Caco-2 (cell line): ENCODE measurements around the gene SELENOH. TPM values are rescaled to one million over a fixed set of nuclear protein-coding genes. Genes with fewer than 3 reads are reported as not detected.

ENCODE experiments used
- BruUV-seq: library from RNA; stranded (reverse); fragments of 400-500 nt; replicated peaks from 2 replicates; lab custom pipeline; 2021; lab: Mats Ljungman, UMichigan
- CTCF ChIA-PET: fragments of 300-600 bp; sonication (Branson Sonifier 250); formaldehyde crosslinking; loops from one replicate; lab custom pipeline; 2022; ENCODE audit warnings: antibody characterized with exemption; lab: Charles Lee
- POLR2A ChIA-PET: fragments of 300-600 bp; sonication (Branson Sonifier 250); formaldehyde crosslinking; loops from one replicate; lab custom pipeline; 2022; ENCODE audit warnings: antibody characterized with exemption; lab: Charles Lee
- DNase-seq, 2 experiments: peaks; one replicate each; pipeline versions ENCODE4 v3.0.0 to v3.0.0-alpha.2; 2020 to 2022
- H3K27me3 ChIP-seq: replicated peaks from 2 replicates; pipeline ENCODE4 v1.6.0; 2011; ENCODE audit warnings: low read length; ENCODE audit not compliant: control insufficient read depth, insufficient read depth
- H3K36me3 ChIP-seq: 2 replicates; pipeline ENCODE4 v1.5.1; 2011; ENCODE audit warnings: low read length; ENCODE audit not compliant: control insufficient read depth, insufficient read depth
- H3K4me1 ChIP-seq: fragments of 250-450 bp; sonication (Bioruptor Pico); 2 replicates; pipeline ENCODE4 v1.5.1; 2020; ENCODE audit warnings: mild to moderate bottlenecking
- H3K4me3 ChIP-seq: 2 replicates; pipeline ENCODE4 v1.5.1; 2011; ENCODE audit warnings: low read depth, mild to moderate bottlenecking, control low read depth, low read length
- H3K9me3 ChIP-seq: fragments of 250-450 bp; sonication (Bioruptor Pico); 2 replicates; pipeline ENCODE4 v1.5.1; 2020; ENCODE audit warnings: mild to moderate bottlenecking, moderate library complexity
- H3K27ac Mint-ChIP-seq: one replicate; pipeline ENCODE4 v1.8.0; 2022; ENCODE audit warnings: mixed read lengths; ENCODE audit not compliant: unreplicated experiment
- H3K27me3 Mint-ChIP-seq: one replicate; pipeline ENCODE4 v1.8.0; 2022; ENCODE audit warnings: mixed read lengths; ENCODE audit not compliant: insufficient read depth, unreplicated experiment
- H3K36me3 Mint-ChIP-seq: one replicate; pipeline ENCODE4 v1.8.0; 2022; ENCODE audit warnings: mild to moderate bottlenecking, mixed read lengths; ENCODE audit not compliant: insufficient read depth, unreplicated experiment
- H3K4me1 Mint-ChIP-seq: one replicate; pipeline ENCODE4 v1.8.0; 2022; ENCODE audit warnings: low read depth, mixed read lengths; ENCODE audit not compliant: unreplicated experiment
- H3K4me3 Mint-ChIP-seq: one replicate; pipeline ENCODE4 v1.8.0; 2022; ENCODE audit warnings: mild to moderate bottlenecking, moderate library complexity, mixed read lengths; ENCODE audit not compliant: unreplicated experiment
- H3K9me3 Mint-ChIP-seq: one replicate; pipeline ENCODE4 v1.8.0; 2022; ENCODE audit warnings: mixed read lengths; ENCODE audit not compliant: unreplicated experiment
- intact Hi-C: fragments of 100-400 bp; cut with micrococcal nuclease; formaldehyde crosslinking; loops from one replicate; pipeline ENCODE4 v1.10.0; 2022; ENCODE audit not compliant: unreplicated experiment
- total RNA-seq: library from RNA; stranded (reverse); gene quantifications from 2 replicates; pipeline ENCODE4 v1.2.3, GENCODE V29; 2022
- TF ChIP-seq, protein P1 (sequence below), 2 experiments: fragments of 200-600 bp in 1 of 2; IDR thresholded peaks; 1 replicate in 1 of 2; 2 replicates in 1 of 2; pipeline versions ENCODE4 v1.5.1 to v1.8.0; 2011 to 2022; ENCODE audit warnings: antibody characterized with exemption in 1 of 2, control low read depth in 1 of 2, inconsistent platforms in 1 of 2, low read depth in 1 of 2, low read length in 1 of 2, mild to moderate bottlenecking in 1 of 2, moderate library complexity in 1 of 2; ENCODE audit not compliant: insufficient read depth in 1 of 2, severe bottlenecking in 1 of 2, unreplicated experiment in 1 of 2

The SELENOH gene
- total RNA-seq, 1 experiment from 2014 or later: 174 TPM

DNA sequence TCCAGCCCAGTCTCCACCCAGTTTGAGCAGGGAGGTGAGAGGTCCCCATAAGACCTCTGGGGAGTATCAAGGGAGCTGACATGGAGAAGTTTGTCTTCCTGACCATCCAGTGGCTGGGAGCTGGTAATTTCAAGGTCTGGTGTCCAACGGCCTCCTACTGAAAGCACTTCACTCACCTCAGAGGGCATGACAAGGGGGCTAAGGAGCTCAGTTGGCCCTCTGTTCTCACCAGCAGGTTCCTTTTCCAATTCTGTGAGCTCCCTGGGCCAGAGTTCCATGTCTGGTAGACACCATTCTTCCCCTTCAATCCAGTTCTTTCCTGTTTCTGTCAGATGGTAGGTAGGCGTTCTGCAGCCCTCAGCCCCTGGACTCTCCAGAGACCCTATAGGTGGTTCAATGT is 3.1 kb downstream of the SELENOH start:
- Histone ChIP-seq H3K4me1 (peaks cover 5% of the 10 kb centered on the region), H3K27me3 (no peaks in the 10 kb centered on the region), H3K9me3 (no peaks in the 10 kb centered on the region), H3K4me3 (no peak overlapping the region), H3K36me3 (peaks cover 4% of the 10 kb centered on the region; the same call in 1 of the 2 replicates)
- ChIA-PET CTCF (no interaction called here), POLR2A (interaction anchor here (0.5 kb wide), 1 partner anchor 13 kb away, joined by 6 read pairs; no protein-coding TSS in a partner anchor)
- Mint-ChIP-seq H3K27ac (no peak overlapping the region), H3K4me1 (no peaks in the 10 kb centered on the region), H3K36me3 (peaks cover 73% of the 10 kb centered on the region), H3K9me3 (no peaks in the 10 kb centered on the region), H3K27me3 (no peaks in the 10 kb centered on the region), H3K4me3 (no peak overlapping the region)
- TF ChIP-seq, protein P1, sequence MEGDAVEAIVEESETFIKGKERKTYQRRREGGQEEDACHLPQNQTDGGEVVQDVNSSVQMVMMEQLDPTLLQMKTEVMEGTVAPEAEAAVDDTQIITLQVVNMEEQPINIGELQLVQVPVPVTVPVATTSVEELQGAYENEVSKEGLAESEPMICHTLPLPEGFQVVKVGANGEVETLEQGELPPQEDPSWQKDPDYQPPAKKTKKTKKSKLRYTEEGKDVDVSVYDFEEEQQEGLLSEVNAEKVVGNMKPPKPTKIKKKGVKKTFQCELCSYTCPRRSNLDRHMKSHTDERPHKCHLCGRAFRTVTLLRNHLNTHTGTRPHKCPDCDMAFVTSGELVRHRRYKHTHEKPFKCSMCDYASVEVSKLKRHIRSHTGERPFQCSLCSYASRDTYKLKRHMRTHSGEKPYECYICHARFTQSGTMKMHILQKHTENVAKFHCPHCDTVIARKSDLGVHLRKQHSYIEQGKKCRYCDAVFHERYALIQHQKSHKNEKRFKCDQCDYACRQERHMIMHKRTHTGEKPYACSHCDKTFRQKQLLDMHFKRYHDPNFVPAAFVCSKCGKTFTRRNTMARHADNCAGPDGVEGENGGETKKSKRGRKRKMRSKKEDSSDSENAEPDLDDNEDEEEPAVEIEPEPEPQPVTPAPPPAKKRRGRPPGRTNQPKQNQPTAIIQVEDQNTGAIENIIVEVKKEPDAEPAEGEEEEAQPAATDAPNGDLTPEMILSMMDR (IDR thresholded peaks at IDR 0.05; ENCODE audit: insufficient read depth in 1 of 2, low read depth in 1 of 2, low read length in 1 of 2, severe bottlenecking in 1 of 2, unreplicated experiment in 1 of 2): no peak
- no peak for DNase-seq
- intact Hi-C loops: no loop called here
- no TSS peak for BruUV-seq

DNA sequence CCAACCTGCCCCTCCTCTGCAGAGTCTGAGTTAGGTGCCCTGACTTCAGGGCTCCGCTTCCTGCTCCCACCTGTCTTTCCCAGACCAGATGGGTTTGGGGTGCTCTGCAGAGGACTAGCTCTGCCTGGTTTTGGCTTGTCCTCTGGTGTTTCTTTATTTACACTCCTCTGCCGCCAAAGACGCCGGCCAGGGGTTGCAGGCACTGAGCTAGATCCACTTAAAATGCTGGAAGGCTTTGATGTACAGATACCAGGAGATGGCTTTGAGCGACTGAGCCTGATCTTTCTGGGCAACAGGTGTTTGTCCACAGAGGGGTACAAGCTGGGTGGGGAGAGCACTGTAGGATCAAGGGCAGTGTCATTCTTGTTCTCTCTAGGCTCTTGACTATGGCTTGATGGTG is 3.9 kb downstream of the SELENOH start:
- peaks cover 4% of the 10 kb centered on the region; the same call in 1 of the 2 replicates for H3K36me3 ChIP-seq
- no peak overlapping the region for H3K4me3 Mint-ChIP-seq
- no peak overlapping the region for H3K27ac Mint-ChIP-seq
- DNase-seq: no peak
- peaks cover 5% of the 10 kb centered on the region for H3K4me1 ChIP-seq
- H3K36me3 Mint-ChIP-seq: peaks cover 65% of the 10 kb centered on the region
- BruUV-seq: no TSS peak
- H3K4me3 ChIP-seq: no peak overlapping the region
- TF ChIP-seq, protein P1 (IDR thresholded peaks at IDR 0.05; ENCODE audit: insufficient read depth in 1 of 2, low read depth in 1 of 2, low read length in 1 of 2, severe bottlenecking in 1 of 2, unreplicated experiment in 1 of 2): no peak
- no peaks in the 10 kb centered on the region for H3K9me3 Mint-ChIP-seq
- H3K9me3 ChIP-seq: no peaks in the 10 kb centered on the region
- H3K27me3 ChIP-seq: no peaks in the 10 kb centered on the region
- ChIA-PET CTCF (interaction anchor here (0.6 kb wide), 1 partner anchor 12 kb away, joined by 5 read pairs; no protein-coding TSS in a partner anchor), POLR2A (no interaction called here)
- no peaks in the 10 kb centered on the region for H3K27me3 Mint-ChIP-seq
- intact Hi-C loops: no loop called here
- no peaks in the 10 kb centered on the region for H3K4me1 Mint-ChIP-seq

DNA sequence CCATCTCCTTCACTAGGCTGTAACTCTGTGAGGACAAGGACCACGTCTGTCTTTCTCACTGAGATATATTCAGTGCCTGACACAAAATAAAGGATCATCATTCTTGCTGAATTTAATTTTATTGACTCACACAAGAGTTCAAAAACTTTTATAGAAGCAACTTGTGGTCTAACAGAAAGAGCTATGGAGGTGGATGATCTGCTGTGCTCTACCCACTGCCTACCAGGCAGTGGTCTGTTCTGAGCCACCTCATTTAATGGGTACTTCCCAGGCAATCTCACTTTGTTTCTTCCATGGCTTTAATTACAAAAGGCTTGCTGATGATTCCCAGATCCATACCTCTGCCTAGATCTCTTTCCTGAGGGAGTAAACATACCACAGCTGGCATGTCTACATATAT is 5.6 kb downstream of the SELENOH start:
- POLR2A ChIA-PET: interaction anchor here (0.6 kb wide), 1 partner anchor 105 kb away, joined by 3 read pairs; no protein-coding TSS in a partner anchor
- CTCF ChIA-PET: no interaction called here
- intact Hi-C loops: no loop called here

More for the DNA sequence above, 5.6 kb downstream of the SELENOH start:
- Histone ChIP-seq H3K4me1 (peaks cover 10% of the 10 kb centered on the region), H3K9me3 (no peaks in the 10 kb centered on the region), H3K36me3 (peaks cover 4% of the 10 kb centered on the region; the same call in 1 of the 2 replicates), H3K4me3 (no peak overlapping the region), H3K27me3 (no peaks in the 10 kb centered on the region)
- Mint-ChIP-seq H3K36me3 (peaks cover 50% of the 10 kb centered on the region), H3K27ac (no peak overlapping the region), H3K9me3 (no peaks in the 10 kb centered on the region), H3K4me3 (no peak overlapping the region), H3K27me3 (no peaks in the 10 kb centered on the region), H3K4me1 (peaks cover 7% of the 10 kb centered on the region)
- TF ChIP-seq, protein P1 (IDR thresholded peaks at IDR 0.05; ENCODE audit: insufficient read depth in 1 of 2, low read depth in 1 of 2, low read length in 1 of 2, severe bottlenecking in 1 of 2, unreplicated experiment in 1 of 2): no peak
- no peak for DNase-seq
- no TSS peak for BruUV-seq
